GM19372 (cell line): ENCODE data around the gene TMEM126A.
A peak's percentile ranks its signal among the peaks of the same experiment; 100 is the strongest.

Experiments
- ATAC-seq: cut with Tn5 transposase; IDR thresholded peaks from one replicate; pipeline ENCODE4 v1.9.1; 2021; ENCODE audit warnings: mild to moderate bottlenecking, low read depth, moderate library complexity; ENCODE audit not compliant: unreplicated experiment

Gene TMEM126A

DNA sequence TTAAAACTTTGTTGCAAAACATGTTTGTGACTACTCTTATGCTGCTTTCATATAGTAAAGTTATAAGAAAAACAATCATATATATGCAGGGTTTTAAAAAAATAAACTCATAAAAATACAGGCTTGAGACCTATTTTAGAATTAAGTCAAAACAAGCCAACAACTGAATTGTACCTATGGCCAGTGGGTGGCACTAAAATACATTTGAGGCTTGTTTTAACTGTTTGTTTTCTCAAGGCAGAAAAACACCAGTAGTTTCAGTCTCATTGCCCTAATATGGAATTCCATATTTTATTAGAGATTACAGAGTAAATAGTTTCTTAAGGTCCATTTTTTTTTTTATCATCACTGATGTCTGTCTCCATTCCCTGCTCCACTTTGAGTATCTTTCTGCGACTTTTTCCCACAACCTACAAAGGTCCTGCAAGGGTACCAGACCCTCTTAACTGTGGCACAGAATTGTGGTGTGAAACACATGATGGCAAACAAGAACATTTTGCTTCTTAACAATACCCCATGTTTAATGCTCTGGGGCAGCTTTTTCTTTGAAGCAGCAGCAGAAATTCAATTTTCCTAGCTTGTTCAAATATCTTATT lies 46.7 kb downstream of the TMEM126A start:
- peak; percentile 65 for ATAC-seq

DNA sequence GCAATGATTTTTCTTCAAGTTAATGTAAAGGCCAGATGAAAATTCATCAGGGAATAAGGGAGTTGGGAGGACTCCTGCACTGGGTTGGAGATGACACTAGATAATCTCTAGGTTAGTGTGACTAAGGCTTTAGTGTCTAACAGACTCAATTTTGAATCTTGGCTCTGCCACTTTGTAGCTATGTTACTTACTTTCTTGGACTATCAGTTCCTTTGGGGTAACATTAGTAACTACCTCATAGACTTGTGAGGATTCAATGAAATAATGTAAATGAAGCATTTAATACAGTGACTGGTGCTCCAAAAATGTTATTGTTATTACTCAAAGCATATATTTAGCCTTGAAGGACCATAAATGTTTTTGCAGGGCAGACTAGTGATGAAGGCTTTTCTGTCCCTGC lies 47.8 kb downstream of the TMEM126A start:
- no peak for ATAC-seq

DNA sequence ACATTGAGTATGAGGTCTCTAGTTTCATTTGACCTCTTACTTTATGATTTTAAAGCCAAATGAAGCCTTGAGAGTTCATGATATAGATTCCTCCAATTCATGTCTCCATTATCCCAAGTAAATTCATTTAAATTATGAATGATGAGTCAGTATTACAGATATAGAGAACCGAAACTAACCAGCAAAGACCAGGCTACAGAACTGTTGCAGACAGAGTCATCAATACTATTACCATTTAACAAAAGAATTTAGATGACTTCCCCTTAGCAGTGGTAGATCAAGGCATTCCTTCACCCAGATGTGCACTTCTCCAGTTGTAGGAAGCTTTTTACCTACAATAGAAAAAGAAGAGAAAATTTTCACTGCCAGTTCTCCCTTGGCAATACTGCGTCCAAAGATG lies 50.0 kb downstream of the TMEM126A start:
- no peak for ATAC-seq

DNA sequence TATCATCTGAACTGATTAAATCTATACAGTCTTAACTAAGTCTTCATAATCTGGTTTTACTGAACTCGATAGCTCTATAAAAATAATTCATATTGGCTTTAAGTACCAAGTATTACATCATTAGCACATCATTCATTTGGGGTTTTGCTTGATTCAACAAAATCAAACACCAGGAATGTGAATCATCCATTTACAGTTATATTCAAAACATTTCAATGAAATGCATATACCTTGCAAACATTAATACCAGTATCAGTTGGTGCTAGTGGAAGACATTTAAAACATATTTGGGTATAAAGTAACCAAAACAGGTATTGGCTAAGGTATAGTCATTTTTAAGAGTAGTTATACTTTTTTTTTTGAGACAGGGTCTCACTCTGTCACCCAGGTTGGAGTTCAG lies 50.4 kb downstream of the TMEM126A start:
- no peak for ATAC-seq

DNA sequence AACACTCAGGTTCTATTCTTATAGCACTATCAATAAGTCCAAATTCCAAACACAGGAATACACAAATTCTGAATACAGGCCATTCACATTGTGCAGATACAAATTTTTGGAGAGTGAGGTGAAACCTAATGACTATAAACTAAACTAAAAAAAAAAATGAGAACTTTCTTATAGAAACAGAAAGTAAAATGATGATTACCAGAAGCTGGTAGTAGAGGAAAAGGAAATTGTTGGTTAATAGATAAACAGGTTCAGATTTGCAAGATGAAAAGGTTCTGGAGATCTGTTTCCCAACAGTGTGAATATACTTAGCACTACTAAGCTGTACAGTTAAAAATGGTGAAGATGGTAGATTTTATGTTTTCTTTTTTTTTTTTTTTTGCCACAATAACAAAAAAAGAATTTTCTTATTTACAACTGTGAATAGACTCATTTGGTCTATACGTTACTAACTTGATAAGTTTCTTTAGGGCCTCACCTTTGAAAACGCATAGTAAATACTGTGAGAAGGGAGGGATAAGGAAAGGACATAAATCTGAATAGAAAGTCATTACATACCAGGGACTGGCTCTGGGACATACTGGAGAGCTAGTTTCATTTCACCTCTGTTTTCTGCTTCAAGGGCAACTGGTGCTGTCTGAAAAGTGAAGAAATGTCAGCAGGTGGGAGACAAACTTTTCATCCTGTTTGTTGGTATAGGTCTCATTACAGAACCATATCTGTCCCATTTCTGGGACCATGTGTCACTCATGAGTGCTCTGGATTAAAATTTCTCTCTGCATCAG lies 52.4 kb downstream of the TMEM126A start:
- ATAC-seq = peak; percentile 90

DNA sequence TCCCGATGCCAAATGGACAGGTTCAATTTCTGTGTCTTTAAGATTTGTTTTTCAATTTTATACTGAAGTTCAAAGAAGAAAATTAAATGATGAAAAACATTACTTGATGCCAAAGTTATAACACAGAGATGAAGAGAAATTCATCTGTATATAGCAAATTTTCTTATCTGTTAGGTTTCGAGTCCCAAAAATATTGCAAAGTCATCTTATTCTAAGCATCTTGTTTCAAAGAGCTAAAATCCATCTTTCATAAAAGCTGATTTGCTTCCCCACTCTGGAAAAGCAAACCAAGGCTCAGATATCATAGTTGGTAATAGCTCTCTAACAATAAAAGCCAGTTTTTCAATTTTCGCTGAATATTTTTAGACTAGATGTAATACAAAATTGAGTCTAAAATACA lies 57.2 kb downstream of the TMEM126A start:
- ATAC-seq = no peak

DNA sequence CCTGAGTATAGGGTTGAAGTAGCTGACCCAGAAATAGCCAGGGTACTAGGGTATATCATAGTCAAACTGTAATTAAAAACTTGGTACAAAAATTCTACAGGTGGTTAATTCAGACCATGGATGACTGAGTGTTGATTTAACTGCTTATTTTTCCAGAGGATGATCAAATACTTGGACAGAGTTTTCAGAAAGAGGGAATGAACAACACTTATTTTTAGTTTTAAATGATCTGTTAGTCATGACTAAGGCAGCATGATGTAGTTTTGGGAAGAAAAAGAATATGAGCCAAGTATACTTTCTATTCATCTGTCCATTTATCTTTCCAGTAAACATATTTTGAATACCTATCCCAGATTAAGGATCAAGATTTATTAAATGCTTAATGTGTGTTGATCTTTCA lies 58.0 kb downstream of the TMEM126A start:
- ATAC-seq = no peak
